ENCODE measurements around the gene MRPL18.

DNA sequence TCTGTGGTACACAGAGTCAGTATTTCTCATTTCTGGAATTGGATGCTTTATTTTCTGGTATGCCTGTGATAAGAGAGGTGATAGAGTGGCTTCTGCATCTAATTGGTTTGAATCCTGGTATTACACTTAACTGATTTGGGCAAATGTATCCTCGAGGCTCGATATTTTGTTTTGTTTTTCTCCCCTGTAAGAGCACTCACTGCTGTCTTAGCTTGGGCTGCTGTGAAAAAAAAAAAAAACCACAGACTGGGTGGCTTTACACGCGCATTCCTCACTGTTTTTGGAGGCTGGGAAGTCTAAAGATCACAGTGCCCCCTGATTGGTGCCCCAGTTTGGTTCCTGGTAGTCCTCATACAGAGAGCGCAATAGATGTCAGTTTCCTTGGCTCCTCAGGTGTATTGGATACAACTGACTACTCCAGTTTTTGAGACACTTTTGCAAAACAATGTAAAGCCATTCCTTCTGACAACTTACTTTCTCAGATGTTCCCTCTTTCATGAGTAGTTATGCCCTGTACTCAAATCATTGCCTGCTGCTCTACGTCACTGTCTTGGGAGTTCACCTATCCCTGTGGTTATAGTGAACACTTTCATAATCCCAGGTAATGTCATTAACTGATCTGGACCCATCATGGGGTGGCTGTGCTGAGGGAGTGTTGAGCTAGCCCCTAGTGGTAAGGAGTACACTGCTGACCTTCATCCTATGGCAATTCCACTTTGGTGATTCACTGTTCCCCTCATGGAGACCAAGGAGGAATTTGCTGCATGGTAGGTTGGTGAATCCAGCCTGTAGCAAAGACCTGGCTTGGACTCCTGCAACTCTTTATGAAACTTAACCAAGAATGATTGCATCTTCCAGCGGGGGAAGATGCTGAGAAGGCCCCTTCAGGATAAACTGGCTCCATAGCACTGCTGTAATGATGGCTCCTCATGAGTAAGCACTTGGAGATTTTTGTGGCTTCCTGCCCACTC is 32.0 kb upstream of the MRPL18 start:
- TF ChIP-seq EZH2 (IDR thresholded peaks at IDR 0.05; ENCODE audit: borderline replicate concordance) (no peak), EZH2phosphoT487 (IDR thresholded peaks at IDR 0.05; ENCODE audit: low read depth, severe bottlenecking, unreplicated experiment) (no peak)
- TF ChIP-seq, protein P1, sequence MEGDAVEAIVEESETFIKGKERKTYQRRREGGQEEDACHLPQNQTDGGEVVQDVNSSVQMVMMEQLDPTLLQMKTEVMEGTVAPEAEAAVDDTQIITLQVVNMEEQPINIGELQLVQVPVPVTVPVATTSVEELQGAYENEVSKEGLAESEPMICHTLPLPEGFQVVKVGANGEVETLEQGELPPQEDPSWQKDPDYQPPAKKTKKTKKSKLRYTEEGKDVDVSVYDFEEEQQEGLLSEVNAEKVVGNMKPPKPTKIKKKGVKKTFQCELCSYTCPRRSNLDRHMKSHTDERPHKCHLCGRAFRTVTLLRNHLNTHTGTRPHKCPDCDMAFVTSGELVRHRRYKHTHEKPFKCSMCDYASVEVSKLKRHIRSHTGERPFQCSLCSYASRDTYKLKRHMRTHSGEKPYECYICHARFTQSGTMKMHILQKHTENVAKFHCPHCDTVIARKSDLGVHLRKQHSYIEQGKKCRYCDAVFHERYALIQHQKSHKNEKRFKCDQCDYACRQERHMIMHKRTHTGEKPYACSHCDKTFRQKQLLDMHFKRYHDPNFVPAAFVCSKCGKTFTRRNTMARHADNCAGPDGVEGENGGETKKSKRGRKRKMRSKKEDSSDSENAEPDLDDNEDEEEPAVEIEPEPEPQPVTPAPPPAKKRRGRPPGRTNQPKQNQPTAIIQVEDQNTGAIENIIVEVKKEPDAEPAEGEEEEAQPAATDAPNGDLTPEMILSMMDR (IDR thresholded peaks at IDR 0.05; ENCODE audit: poor library complexity) = no peak
